H9 (cell line): Measurements from ENCODE around the gene EPB41. TPM values are rescaled to one million over a fixed set of nuclear protein-coding genes. Genes with fewer than 3 reads are reported as not detected.

Experiments
- DNase-seq: peaks from one replicate; pipeline ENCODE4 v3.0.0-alpha.2; 2017
- H2AFZ ChIP-seq: one replicate; pipeline ENCODE4 v1.6.1; 2013; ENCODE audit warnings: mild to moderate bottlenecking, low read length, control low read depth, moderate library complexity
- H2AK5ac ChIP-seq: 2 replicates; pipeline ENCODE4 v1.6.1; 2013; ENCODE audit warnings: low read length, control low read depth, mixed read lengths; ENCODE audit not compliant: insufficient read length
- H2BK120ac ChIP-seq: one replicate; pipeline ENCODE4 v1.6.1; 2013; ENCODE audit warnings: low read depth, mild to moderate bottlenecking, low read length, control low read depth, inconsistent platforms; ENCODE audit not compliant: poor library complexity, severe bottlenecking
- H2BK12ac ChIP-seq: 2 replicates; pipeline ENCODE4 v1.6.1; 2013; ENCODE audit warnings: low read length, control low read depth, mixed read lengths, low read depth; ENCODE audit not compliant: insufficient read length
- H2BK15ac ChIP-seq: 2 replicates; pipeline ENCODE4 v1.6.1; 2013; ENCODE audit warnings: low read depth, low read length, control low read depth
- H2BK20ac ChIP-seq: one replicate; pipeline ENCODE4 v1.6.1; 2013; ENCODE audit warnings: low read depth, mild to moderate bottlenecking, low read length, control low read depth, inconsistent platforms; ENCODE audit not compliant: poor library complexity, severe bottlenecking
- H2BK5ac ChIP-seq: 2 replicates; pipeline ENCODE4 v1.6.1; 2013; ENCODE audit warnings: low read length, control low read depth, mixed read lengths; ENCODE audit not compliant: insufficient read length
- H3K14ac ChIP-seq: 2 replicates; pipeline ENCODE4 v1.6.1; 2013; ENCODE audit warnings: low read length, control low read depth; ENCODE audit not compliant: insufficient read depth
- H3K18ac ChIP-seq: 2 replicates; pipeline ENCODE4 v1.6.1; 2013; ENCODE audit warnings: low read depth, mild to moderate bottlenecking, mixed read lengths, low read length, control low read depth; ENCODE audit not compliant: insufficient read length
- H3K23ac ChIP-seq: 2 replicates; pipeline ENCODE4 v1.6.1; 2013; ENCODE audit warnings: low read length, control low read depth, mixed read lengths, low read depth; ENCODE audit not compliant: insufficient read length
- H3K23me2 ChIP-seq: 2 replicates; pipeline ENCODE4 v1.6.1; 2013; ENCODE audit warnings: low read depth, mild to moderate bottlenecking, mixed read lengths, low read length, control low read depth; ENCODE audit not compliant: insufficient read length, poor library complexity, severe bottlenecking
- H3K27ac ChIP-seq: 2 replicates; pipeline ENCODE4 v1.5.1; 2013; ENCODE audit warnings: low read length, control low read depth, mixed read lengths, low read depth; ENCODE audit not compliant: insufficient read length
- H3K27me3 ChIP-seq: 2 replicates; pipeline ENCODE4 v1.6.1; 2013; ENCODE audit warnings: low read length, control low read depth, inconsistent platforms; ENCODE audit not compliant: insufficient read depth
- H3K4ac ChIP-seq: 2 replicates; pipeline ENCODE4 v1.6.1; 2013; ENCODE audit warnings: low read depth, mild to moderate bottlenecking, control low read depth, inconsistent platforms, low read length, moderate library complexity
- H3K4me1 ChIP-seq: 2 replicates; pipeline ENCODE4 v1.6.1; 2013; ENCODE audit warnings: low read length, control low read depth, inconsistent platforms; ENCODE audit not compliant: insufficient read depth
- H3K4me2 ChIP-seq: 2 replicates; pipeline ENCODE4 v1.6.1; 2013; ENCODE audit warnings: low read length, control low read depth, mixed read lengths; ENCODE audit not compliant: insufficient read length, insufficient read depth
- H3K56ac ChIP-seq: 2 replicates; pipeline ENCODE4 v1.6.1; 2013; ENCODE audit warnings: low read depth, mild to moderate bottlenecking, mixed read lengths, low read length, control low read depth; ENCODE audit not compliant: insufficient read length
- H3K79me1 ChIP-seq: 2 replicates; pipeline ENCODE4 v1.6.1; 2013; ENCODE audit warnings: low read depth, mild to moderate bottlenecking, moderate library complexity, low read length, control low read depth, inconsistent platforms; ENCODE audit not compliant: insufficient read depth, poor library complexity, severe bottlenecking
- H3K79me2 ChIP-seq: 2 replicates; pipeline ENCODE4 v1.6.1; 2013; ENCODE audit warnings: low read length, control low read depth, inconsistent platforms; ENCODE audit not compliant: insufficient read depth
- H3K9ac ChIP-seq: 2 replicates; pipeline ENCODE4 v1.6.1; 2013; ENCODE audit warnings: low read length, control low read depth, mixed read lengths; ENCODE audit not compliant: insufficient read length; ENCODE audit errors: extremely low read depth
- H3K9me3 ChIP-seq: one replicate; pipeline ENCODE4 v1.6.1; 2013; ENCODE audit warnings: low read depth, low read length, inconsistent platforms; ENCODE audit not compliant: control insufficient read depth
- H3T11ph ChIP-seq: one replicate; pipeline ENCODE4 v1.6.1; 2013; ENCODE audit warnings: mild to moderate bottlenecking, low read length, control low read depth, inconsistent platforms
- H4K20me1 ChIP-seq: one replicate; pipeline ENCODE4 v1.6.1; 2013; ENCODE audit not compliant: control insufficient read depth, insufficient read length, insufficient read depth
- H4K5ac ChIP-seq: 2 replicates; pipeline ENCODE4 v1.6.1; 2013; ENCODE audit warnings: low read depth, mild to moderate bottlenecking, mixed read lengths, low read length, control low read depth; ENCODE audit not compliant: insufficient read length
- H4K8ac ChIP-seq: replicated peaks from 2 replicates; pipeline ENCODE4 v1.6.1; 2013; ENCODE audit warnings: low read length, control low read depth, mixed read lengths, low read depth; ENCODE audit not compliant: insufficient read length
- H4K91ac ChIP-seq: 2 replicates; pipeline ENCODE4 v1.6.1; 2013; ENCODE audit warnings: low read depth, mild to moderate bottlenecking, moderate library complexity, mixed read lengths, low read length, control low read depth; ENCODE audit not compliant: insufficient read length
- H3K27ac Mint-ChIP-seq, 3 experiments: 2 replicates in 2 of 3; 3 replicates in 1 of 3; pipeline ENCODE4 v1.8.0; 2020 to 2021; ENCODE audit warnings: mixed read lengths in 3 of 3, mild to moderate bottlenecking in 1 of 3, moderate library complexity in 1 of 3
- H3K27me3 Mint-ChIP-seq: 2 replicates; pipeline ENCODE4 v1.8.0; 2021; ENCODE audit warnings: low read depth, mild to moderate bottlenecking, moderate library complexity, mixed read lengths
- H3K36me3 Mint-ChIP-seq, 3 experiments: 2 replicates in 2 of 3; 3 replicates in 1 of 3; pipeline ENCODE4 v1.8.0; 2020 to 2021; ENCODE audit warnings: low read depth in 3 of 3, mixed read lengths in 3 of 3; ENCODE audit not compliant: insufficient read depth in 1 of 3
- H3K4me1 Mint-ChIP-seq, 2 experiments: 2 replicates each; pipeline ENCODE4 v1.8.0; 2020; ENCODE audit warnings: mixed read lengths in 2 of 2
- H3K4me3 Mint-ChIP-seq, 2 experiments: 2 replicates in 1 of 2; 3 replicates in 1 of 2; pipeline ENCODE4 v1.8.0; 2020 to 2021; ENCODE audit warnings: mild to moderate bottlenecking in 2 of 2, mixed read lengths in 2 of 2, moderate library complexity in 1 of 2
- H3K9me3 Mint-ChIP-seq, 2 experiments: 2 replicates in 1 of 2; 3 replicates in 1 of 2; pipeline ENCODE4 v1.8.0; 2020; ENCODE audit warnings: mild to moderate bottlenecking in 2 of 2, mixed read lengths in 2 of 2, moderate library complexity in 1 of 2
- CTCF ChIP-seq: fragments of 200-600 bp; sonication (generic); conservative IDR thresholded peaks from 3 replicates; pipeline ENCODE4 v1.8.0; 2021; ENCODE audit warnings: antibody characterized with exemption, mild to moderate bottlenecking
- WGBS: extraction: QIAGEN DNeasy Blood & Tissue Kit; methylation state at CpG from one replicate; pipeline ENCODE4 v1.1.7; 2013; ENCODE audit warnings: missing lambda C conversion rate, low lambda C conversion rate, mixed read lengths; ENCODE audit not compliant: insufficient read length; ENCODE audit errors: extremely low coverage; 5-methylcytosine and 5-hydroxymethylcytosine counted together
- total RNA-seq: library from RNA; stranded (reverse); gene quantifications from 2 replicates; pipeline ENCODE4 v1.2.1, GENCODE V29; 2021

The EPB41 gene
- total RNA-seq, 1 experiment from 2014 or later = 75.4 TPM

DNA sequence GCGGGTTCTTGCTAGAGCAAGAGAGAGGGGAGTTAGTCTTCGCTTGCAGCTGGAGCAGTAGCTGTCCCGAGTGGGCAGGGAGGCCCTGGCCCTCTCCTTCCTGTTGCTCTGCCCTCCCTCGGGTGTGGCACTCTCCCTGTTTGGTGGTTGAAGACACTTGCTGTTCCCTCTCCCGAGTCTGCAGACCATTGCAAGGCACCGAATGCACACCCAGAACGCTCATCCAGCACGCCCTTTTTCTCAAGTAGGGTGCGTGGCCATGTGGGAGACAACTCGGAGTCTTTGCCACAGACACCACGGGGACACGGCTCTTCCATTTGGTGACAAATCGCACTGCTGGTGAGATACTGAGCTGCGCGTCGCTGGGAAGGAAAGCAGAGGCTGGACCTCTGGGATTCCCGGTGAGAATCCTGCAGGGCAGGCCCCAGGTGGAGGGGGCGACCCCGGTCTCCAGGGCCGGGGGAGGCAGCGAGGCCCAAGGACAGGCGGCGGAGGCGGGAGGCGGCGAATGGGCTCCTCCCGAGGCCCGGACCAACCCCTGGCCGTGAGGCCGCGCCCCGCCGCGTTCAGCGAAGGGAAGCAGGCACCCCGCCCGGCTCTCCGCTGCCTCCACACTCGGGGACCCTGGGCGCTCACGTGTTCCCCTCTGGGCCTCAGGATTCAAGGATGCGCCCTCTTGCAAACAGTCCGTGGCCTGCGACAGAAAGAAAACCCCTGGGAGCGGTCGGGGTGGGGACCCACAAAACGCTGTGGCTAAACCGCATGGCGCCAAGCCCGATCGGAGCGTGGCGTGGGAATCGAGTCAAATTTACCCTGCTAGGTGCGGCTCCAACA lies 219.7 kb downstream of the EPB41 start:
- H3K18ac ChIP-seq = no peak overlapping the region
- H3K27ac Mint-ChIP-seq = no peak overlapping the region
- no peak overlapping the region for H3K4me2 ChIP-seq
- peak overlapping the region; percentile 50 for H3K14ac ChIP-seq
- no peak overlapping the region for H3K4ac ChIP-seq
- H3K36me3 Mint-ChIP-seq = no peaks in the 10 kb centered on the region
- H4K91ac ChIP-seq = no peak overlapping the region
- H2BK5ac ChIP-seq = no peak overlapping the region
- peaks cover 0 to 6% of the 10 kb centered on the region in 2 experiments; a peak in 1 of 5 replicates for H3K9me3 Mint-ChIP-seq
- H3K9me3 ChIP-seq = no peaks in the 10 kb centered on the region
- no peak overlapping the region for H3K9ac ChIP-seq
- WGBS = no CpG with 5 or more reads among the region's 55 CpGs
- H3K27me3 ChIP-seq = no peaks in the 10 kb centered on the region
- H3K4me1 Mint-ChIP-seq = peaks cover 6 to 9% of the 10 kb centered on the region in 2 experiments; a peak in 3 of 4 replicates
- DNase-seq = no peak
- H3T11ph ChIP-seq = no peak overlapping the region
- no peak overlapping the region for H2BK120ac ChIP-seq
- peaks cover 9% of the 10 kb centered on the region for H3K27me3 Mint-ChIP-seq
- peak overlapping the region; percentile 81 for H4K5ac ChIP-seq
- H4K20me1 ChIP-seq = no peaks in the 10 kb centered on the region
- no peak overlapping the region for H2BK15ac ChIP-seq
- H2BK20ac ChIP-seq = no peak overlapping the region
- H4K8ac ChIP-seq = peak overlapping the region; percentile 89
- no peak overlapping the region for H2AFZ ChIP-seq
- H3K79me2 ChIP-seq = no peaks in the 10 kb centered on the region
- no peaks in the 10 kb centered on the region for H3K23me2 ChIP-seq
- peak overlapping the region; percentile 86 for H2BK12ac ChIP-seq
- peaks cover 3% of the 10 kb centered on the region; the same call in 1 of the 2 replicates for H3K4me1 ChIP-seq
- H2AK5ac ChIP-seq = no peak overlapping the region
- no peak overlapping the region for H3K27ac ChIP-seq
- no peak overlapping the region for H3K56ac ChIP-seq
- no peak for TF ChIP-seq CTCF
- H3K23ac ChIP-seq = no peak overlapping the region
- H3K4me3 Mint-ChIP-seq = no peak overlapping the region
- no peaks in the 10 kb centered on the region for H3K79me1 ChIP-seq
